HG02840 (cell line): ENCODE data around the gene CEP164.

Experiments
- ATAC-seq: cut with Tn5 transposase; IDR thresholded peaks from one replicate; pipeline ENCODE4 v1.9.1; 2021; ENCODE audit warnings: mild to moderate bottlenecking, moderate library complexity, moderate number of reproducible peaks; ENCODE audit not compliant: unreplicated experiment, low FRiP score

CEP164 gene

GRCh38 chr11:117457835-117458234 is 130.2 kb downstream of the CEP164 start:
- no peak for ATAC-seq

- ATAC-seq: no peak
Measured at GRCh38 chr11:117458275-117459122, 130.8 kb downstream of the CEP164 start.

DNA sequence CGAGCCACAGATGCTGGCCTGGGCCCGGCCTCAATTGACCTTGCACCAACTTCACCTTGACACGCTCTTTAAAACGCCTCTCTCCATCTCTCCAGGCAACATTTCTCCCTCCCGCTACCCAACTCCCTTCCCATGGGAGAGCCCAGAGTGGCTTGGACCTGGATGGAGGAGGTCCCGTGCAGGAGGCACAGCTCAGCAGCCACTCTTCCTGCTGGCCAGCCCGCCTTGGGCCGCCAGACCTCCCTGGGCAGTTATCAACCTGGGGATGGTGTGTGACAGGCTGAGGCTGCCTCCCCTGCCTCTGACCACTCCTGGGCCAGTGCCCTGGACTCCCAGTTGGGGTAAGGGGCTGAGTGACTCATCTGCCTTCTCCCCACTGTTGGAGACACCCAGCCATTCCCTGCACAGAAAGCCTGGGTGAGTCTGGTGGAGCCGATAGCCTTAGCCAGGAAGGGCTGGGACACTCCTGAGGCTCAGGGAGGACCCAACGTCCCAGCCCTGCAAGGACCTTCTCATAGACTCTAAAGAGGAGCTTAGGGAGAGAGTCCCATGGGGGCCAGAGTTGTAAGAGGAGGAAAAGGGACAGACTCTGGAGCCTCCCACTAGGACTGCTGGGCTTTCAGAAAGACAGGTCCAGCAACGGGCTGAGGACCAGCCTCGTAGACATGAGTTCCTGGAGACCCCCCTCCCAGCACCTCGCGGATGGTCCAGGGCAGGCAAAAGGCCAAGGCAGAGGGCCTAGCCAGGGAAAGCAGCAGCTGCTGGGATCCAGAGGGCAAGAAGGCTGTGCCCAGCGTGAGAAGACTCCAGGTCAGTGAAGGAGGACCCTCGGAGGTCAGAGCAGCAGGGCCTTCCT is 131.7 kb downstream of the CEP164 start:
- ATAC-seq: no peak

- ATAC-seq: no peak
Measured at GRCh38 chr11:117459979-117460300, 132.3 kb downstream of the CEP164 start.

DNA sequence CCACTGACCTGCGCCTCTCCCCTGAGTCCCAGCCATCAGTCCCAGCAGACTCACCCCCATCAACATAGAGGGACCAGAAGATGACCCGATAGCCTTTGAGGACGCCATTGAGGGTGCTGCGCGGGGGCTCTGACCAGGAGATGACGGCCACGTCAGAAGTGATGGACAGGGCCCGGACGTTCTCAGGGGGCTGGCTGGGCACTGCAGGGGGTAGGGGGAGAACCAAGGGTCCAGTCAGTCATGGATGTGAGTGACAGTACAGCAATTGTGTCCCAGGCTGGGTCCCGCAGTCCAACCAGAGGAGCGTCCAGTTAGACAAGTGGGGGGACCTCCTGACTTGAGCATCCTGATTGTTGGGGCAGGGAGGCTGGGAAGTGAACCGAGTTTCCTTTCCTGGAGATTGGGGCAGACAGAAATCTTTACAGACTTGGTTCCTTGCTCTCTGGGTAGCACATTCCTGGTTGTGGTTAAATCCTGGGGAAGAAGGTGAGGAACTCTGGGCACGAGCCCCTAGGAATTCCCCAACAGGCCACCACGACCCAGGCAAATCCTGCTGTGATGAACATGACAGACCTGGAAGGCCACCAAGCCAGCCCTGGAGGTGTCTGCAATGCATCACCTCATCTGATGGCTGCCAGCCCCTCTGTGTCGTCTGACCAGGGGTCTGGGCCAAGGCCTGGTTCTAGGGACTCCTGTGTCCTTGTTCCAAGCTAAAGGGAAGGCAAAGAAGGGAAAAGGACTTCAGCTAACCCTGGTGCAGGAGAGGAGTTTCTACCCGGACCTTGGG is 133.9 kb downstream of the CEP164 start:
- no peak for ATAC-seq

- no peak for ATAC-seq
Measured at GRCh38 chr11:117462183-117462863, 134.7 kb downstream of the CEP164 start.

DNA sequence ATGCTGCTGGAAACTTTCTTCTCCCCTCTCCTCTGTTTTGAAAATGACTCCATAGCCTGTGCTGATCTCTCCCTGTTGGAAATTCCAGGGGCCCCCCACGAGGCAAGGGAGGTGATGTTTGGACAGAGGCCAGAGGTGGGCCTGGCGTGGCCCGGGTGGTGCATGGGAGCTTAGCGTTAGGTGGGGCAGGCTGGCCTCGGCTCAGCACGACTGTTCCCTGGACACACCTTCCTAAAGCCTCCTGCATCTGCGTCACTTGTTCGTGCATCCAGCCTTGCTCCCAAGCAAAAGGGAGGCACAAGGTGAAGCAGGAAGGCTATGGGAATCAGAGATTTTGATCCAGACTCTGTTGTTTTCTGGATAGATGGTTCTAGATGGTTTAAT is 135.2 kb downstream of the CEP164 start:
- ATAC-seq: no peak
